Neural crest cell (in vitro differentiated cells): ENCODE data around the gene NNT. TPM values are rescaled to one million over a fixed set of nuclear protein-coding genes. Genes with fewer than 3 reads are reported as not detected.
"Not testable (repeated sequence)": the region's sequence is repeated elsewhere in the genome, so short reads cannot be mapped to it uniquely, and the experiment has no call there.

Source experiments
- DNase-seq: peaks from one replicate; pipeline ENCODE4 v3.0.0; 2021; ENCODE audit warnings: low read depth, mixed read lengths, low spot score
- H3K27ac Mint-ChIP-seq: one replicate; pipeline ENCODE4 v1.8.0; 2021; ENCODE audit warnings: mild to moderate bottlenecking, mixed read lengths; ENCODE audit not compliant: unreplicated experiment
- H3K27me3 Mint-ChIP-seq: 2 replicates; pipeline ENCODE4 v1.8.0; 2021; ENCODE audit warnings: low read depth, mild to moderate bottlenecking, mixed read lengths
- H3K36me3 Mint-ChIP-seq: 2 replicates; pipeline ENCODE4 v1.8.0; 2021; ENCODE audit warnings: low read depth, mild to moderate bottlenecking, mixed read lengths
- H3K4me1 Mint-ChIP-seq: 2 replicates; pipeline ENCODE4 v1.8.0; 2021; ENCODE audit warnings: mixed read lengths
- H3K4me3 Mint-ChIP-seq: one replicate; pipeline ENCODE4 v1.8.0; 2021; ENCODE audit warnings: mild to moderate bottlenecking, mixed read lengths
- H3K9me3 Mint-ChIP-seq: 2 replicates; pipeline ENCODE4 v1.8.0; 2021; ENCODE audit warnings: mixed read lengths
- total RNA-seq: library from RNA; stranded (reverse); gene quantifications from 2 replicates; pipeline ENCODE4 v1.2.1, GENCODE V29; 2021
- TF ChIP-seq, protein P1 (sequence below): fragments of 200-600 bp; sonication (generic); conservative IDR thresholded peaks from 2 replicates; pipeline ENCODE4 v1.5.0; 2021; ENCODE audit warnings: antibody characterized with exemption, mild to moderate bottlenecking

Gene NNT
- total RNA-seq, 1 donor from 2014 or later: 72.7 TPM

GRCh38 chr5:43702815-43703214 lies 99.8 kb downstream of the NNT start:
- TF ChIP-seq, protein P1, sequence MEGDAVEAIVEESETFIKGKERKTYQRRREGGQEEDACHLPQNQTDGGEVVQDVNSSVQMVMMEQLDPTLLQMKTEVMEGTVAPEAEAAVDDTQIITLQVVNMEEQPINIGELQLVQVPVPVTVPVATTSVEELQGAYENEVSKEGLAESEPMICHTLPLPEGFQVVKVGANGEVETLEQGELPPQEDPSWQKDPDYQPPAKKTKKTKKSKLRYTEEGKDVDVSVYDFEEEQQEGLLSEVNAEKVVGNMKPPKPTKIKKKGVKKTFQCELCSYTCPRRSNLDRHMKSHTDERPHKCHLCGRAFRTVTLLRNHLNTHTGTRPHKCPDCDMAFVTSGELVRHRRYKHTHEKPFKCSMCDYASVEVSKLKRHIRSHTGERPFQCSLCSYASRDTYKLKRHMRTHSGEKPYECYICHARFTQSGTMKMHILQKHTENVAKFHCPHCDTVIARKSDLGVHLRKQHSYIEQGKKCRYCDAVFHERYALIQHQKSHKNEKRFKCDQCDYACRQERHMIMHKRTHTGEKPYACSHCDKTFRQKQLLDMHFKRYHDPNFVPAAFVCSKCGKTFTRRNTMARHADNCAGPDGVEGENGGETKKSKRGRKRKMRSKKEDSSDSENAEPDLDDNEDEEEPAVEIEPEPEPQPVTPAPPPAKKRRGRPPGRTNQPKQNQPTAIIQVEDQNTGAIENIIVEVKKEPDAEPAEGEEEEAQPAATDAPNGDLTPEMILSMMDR: no peak
- H3K27me3 Mint-ChIP-seq: no peaks in the 10 kb centered on the region
- no peak for DNase-seq
- no peaks in the 10 kb centered on the region for H3K4me1 Mint-ChIP-seq
- no peak overlapping the region for H3K27ac Mint-ChIP-seq
- H3K36me3 Mint-ChIP-seq: peaks cover 12% of the 10 kb centered on the region
- no peak overlapping the region for H3K4me3 Mint-ChIP-seq
- no peaks in the 10 kb centered on the region for H3K9me3 Mint-ChIP-seq

DNA sequence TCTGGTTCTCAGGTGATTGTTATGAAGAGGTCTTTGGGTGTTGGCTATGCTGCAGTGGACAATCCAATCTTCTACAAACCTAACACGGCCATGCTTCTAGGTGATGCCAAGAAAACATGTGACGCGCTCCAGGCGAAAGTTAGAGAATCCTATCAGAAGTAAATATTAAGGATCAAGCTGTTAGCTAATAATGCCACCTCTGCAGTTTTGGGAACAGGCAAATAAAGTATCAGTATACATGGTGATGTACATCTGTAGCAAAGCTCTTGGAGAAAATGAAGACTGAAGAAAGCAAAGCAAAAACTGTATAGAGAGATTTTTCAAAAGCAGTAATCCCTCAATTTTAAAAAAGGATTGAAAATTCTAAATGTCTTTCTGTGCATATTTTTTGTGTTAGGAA lies 101.3 kb downstream of the NNT start:
- DNase-seq: no peak

DNA sequence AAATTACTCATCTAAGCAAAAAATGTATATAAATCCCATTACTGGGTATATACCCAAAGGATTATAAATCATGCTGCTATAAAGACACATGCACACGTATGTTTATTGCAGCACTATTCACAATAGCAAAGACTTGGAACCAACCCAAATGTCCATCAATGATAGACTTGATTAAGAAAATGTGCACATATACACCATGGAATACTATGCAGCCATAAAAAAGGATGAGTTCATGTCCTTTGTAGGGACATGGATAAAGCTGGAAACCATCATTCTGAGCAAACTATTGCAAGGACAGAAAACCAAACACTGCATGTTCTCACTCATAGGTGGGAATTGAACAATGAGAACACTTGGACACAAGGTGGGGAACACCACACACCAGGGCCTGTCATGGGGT lies 103.6 kb downstream of the NNT start:
- not testable (repeated sequence) for H3K27ac Mint-ChIP-seq, H3K4me1 Mint-ChIP-seq, H3K36me3 Mint-ChIP-seq, H3K9me3 Mint-ChIP-seq, H3K4me3 Mint-ChIP-seq, H3K27me3 Mint-ChIP-seq, DNase-seq

More for the DNA sequence above, 101.3 kb downstream of the NNT start:
- Mint-ChIP-seq H3K9me3 (no peaks in the 10 kb centered on the region), H3K4me3 (no peak overlapping the region), H3K27ac (peak overlapping the region; percentile 12), H3K36me3 (peaks cover 12% of the 10 kb centered on the region), H3K27me3 (no peaks in the 10 kb centered on the region), H3K4me1 (no peaks in the 10 kb centered on the region)
- TF ChIP-seq, protein P1: no peak

GRCh38 chr5:43711496-43711895 lies 108.5 kb downstream of the NNT start:
- no peaks in the 10 kb centered on the region for H3K27me3 Mint-ChIP-seq
- H3K36me3 Mint-ChIP-seq: no peaks in the 10 kb centered on the region

DNA sequence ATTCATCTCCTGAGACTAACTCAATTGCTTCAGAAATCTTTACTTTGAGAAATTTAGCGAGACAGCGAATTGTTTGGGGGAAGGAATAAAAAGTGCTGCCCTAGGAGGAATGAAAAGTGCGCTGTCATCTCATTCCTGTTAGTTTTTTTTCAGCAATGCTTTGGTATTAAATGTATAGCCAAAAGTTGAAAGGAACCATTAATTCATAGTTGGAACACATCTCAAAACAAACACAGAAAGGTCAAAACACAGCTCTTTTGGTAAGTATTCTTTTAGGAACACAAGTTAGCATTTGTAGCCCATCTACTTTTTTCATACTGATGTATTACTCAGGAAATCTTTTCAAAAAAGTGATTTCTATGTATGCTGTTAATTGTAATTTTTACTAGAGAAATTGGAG lies 109.1 kb downstream of the NNT start:
- Mint-ChIP-seq H3K4me1 (no peaks in the 10 kb centered on the region), H3K4me3 (no peak overlapping the region), H3K9me3 (peaks cover 2% of the 10 kb centered on the region), H3K36me3 (no peaks in the 10 kb centered on the region), H3K27me3 (no peaks in the 10 kb centered on the region), H3K27ac (no peak overlapping the region)
- no peak for DNase-seq
- TF ChIP-seq, protein P1: no peak

More at GRCh38 chr5:43711496-43711895, 108.5 kb downstream of the NNT start:
- no peak for DNase-seq
- H3K27ac Mint-ChIP-seq: no peak overlapping the region
- TF ChIP-seq, protein P1: no peak
- H3K4me1 Mint-ChIP-seq: no peaks in the 10 kb centered on the region
- peaks cover under 1% of the 10 kb centered on the region for H3K9me3 Mint-ChIP-seq
- no peak overlapping the region for H3K4me3 Mint-ChIP-seq

DNA sequence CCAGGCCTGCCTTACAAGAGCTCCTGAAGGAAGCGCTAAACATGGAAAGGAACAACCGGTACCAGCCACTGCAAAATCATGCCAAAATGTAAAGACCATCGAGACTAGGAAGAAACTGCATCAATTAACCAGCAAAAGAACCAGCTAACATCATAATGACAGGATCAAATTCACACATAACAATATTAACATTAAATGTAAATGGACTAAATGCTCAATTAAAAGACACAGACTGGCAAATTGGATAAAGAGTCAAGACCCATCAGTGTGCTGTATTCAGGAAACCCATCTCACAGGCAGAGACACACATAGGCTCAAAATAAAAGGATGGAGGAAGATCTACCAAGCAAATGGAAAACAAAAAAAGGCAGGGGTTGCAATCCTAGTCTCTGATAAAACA lies 116.8 kb downstream of the NNT start:
- H3K9me3 Mint-ChIP-seq, H3K27ac Mint-ChIP-seq, H3K36me3 Mint-ChIP-seq, H3K4me1 Mint-ChIP-seq, DNase-seq, H3K4me3 Mint-ChIP-seq, H3K27me3 Mint-ChIP-seq: not testable (repeated sequence)

GRCh38 chr5:43728581-43728980 lies 125.6 kb downstream of the NNT start:
- no peaks in the 10 kb centered on the region for H3K36me3 Mint-ChIP-seq

More at GRCh38 chr5:43728581-43728980, 125.6 kb downstream of the NNT start:
- H3K4me1 Mint-ChIP-seq: no peaks in the 10 kb centered on the region
- no peaks in the 10 kb centered on the region for H3K9me3 Mint-ChIP-seq
- TF ChIP-seq, protein P1: no peak
- peaks cover 8% of the 10 kb centered on the region for H3K27me3 Mint-ChIP-seq
- H3K27ac Mint-ChIP-seq: peak overlapping the region; percentile 23
- no peak for DNase-seq
- H3K4me3 Mint-ChIP-seq: no peak overlapping the region
